Mesenchymal stem cell (in vitro differentiated cells and primary cell): Measurements from ENCODE around the gene SHISA4.
A peak's percentile ranks its signal among the peaks of the same experiment; 100 is the strongest.

Source experiments
- DNase-seq: peaks from one replicate; pipeline ENCODE4 v3.0.0-alpha.2; 2013
- H2AFZ ChIP-seq: one replicate; pipeline ENCODE4 v1.6.1; 2013; ENCODE audit warnings: low read depth, mild to moderate bottlenecking, control low read depth, inconsistent platforms, low read length, moderate library complexity
- H2AK5ac ChIP-seq: 2 replicates; pipeline ENCODE4 v1.6.1; 2013; ENCODE audit warnings: low read length, moderate library complexity, mild to moderate bottlenecking, inconsistent platforms; ENCODE audit not compliant: severe bottlenecking
- H2BK120ac ChIP-seq: one replicate; pipeline ENCODE4 v1.6.1; 2013; ENCODE audit warnings: low read depth, mild to moderate bottlenecking, inconsistent platforms, low read length, moderate library complexity
- H2BK12ac ChIP-seq, 2 experiments: one replicate each; pipeline ENCODE4 v1.6.1; 2013; ENCODE audit warnings: inconsistent platforms in 2 of 2, low read length in 2 of 2, mild to moderate bottlenecking in 2 of 2, moderate library complexity in 2 of 2, control low read depth in 1 of 2
- H2BK15ac ChIP-seq: one replicate; pipeline ENCODE4 v1.6.1; 2013; ENCODE audit warnings: mild to moderate bottlenecking, low read depth, inconsistent platforms; ENCODE audit not compliant: poor library complexity, severe bottlenecking
- H2BK5ac ChIP-seq: 2 replicates; pipeline ENCODE4 v1.6.1; 2013; ENCODE audit warnings: low read depth, mild to moderate bottlenecking, low read length, control low read depth, inconsistent platforms; ENCODE audit not compliant: poor library complexity, severe bottlenecking
- H3K14ac ChIP-seq, 2 experiments: one replicate each; pipeline ENCODE4 v1.6.1; 2013; ENCODE audit warnings: inconsistent platforms in 2 of 2, low read length in 2 of 2, control low read depth in 1 of 2, mild to moderate bottlenecking in 1 of 2, moderate library complexity in 1 of 2
- H3K18ac ChIP-seq, 2 experiments: one replicate each; pipeline ENCODE4 v1.6.1; 2013; ENCODE audit warnings: inconsistent platforms in 2 of 2, low read length in 2 of 2, control low read depth in 1 of 2, low read depth in 1 of 2, mild to moderate bottlenecking in 1 of 2
- H3K23ac ChIP-seq, 2 experiments: one replicate each; pipeline ENCODE4 v1.6.1; 2013; ENCODE audit warnings: inconsistent platforms in 2 of 2, low read length in 2 of 2, mild to moderate bottlenecking in 2 of 2, moderate library complexity in 2 of 2, control low read depth in 1 of 2
- H3K27ac ChIP-seq: 2 replicates; pipeline ENCODE4 v1.5.1; 2013; ENCODE audit warnings: mild to moderate bottlenecking, moderate library complexity, low read length, control low read depth, inconsistent platforms; ENCODE audit not compliant: poor library complexity, severe bottlenecking
- H3K27me3 ChIP-seq, 2 experiments: 2 replicates each; pipeline versions ENCODE4 v1.6.1 to v1.7.0; 2013; ENCODE audit warnings: low read length in 2 of 2, mild to moderate bottlenecking in 2 of 2, moderate library complexity in 2 of 2, control low read depth in 1 of 2, inconsistent platforms in 1 of 2; ENCODE audit not compliant: control insufficient read depth in 1 of 2, insufficient read depth in 1 of 2
- H3K36me3 ChIP-seq, 2 experiments: 2 replicates each; pipeline versions ENCODE4 v1.6.1 to v1.7.0; 2013; ENCODE audit warnings: low read length in 2 of 2, control low read depth in 1 of 2, inconsistent platforms in 1 of 2, low read depth in 1 of 2, mild to moderate bottlenecking in 1 of 2; ENCODE audit not compliant: insufficient read depth in 2 of 2, control insufficient read depth in 1 of 2
- H3K4ac ChIP-seq, 2 experiments: one replicate each; pipeline ENCODE4 v1.6.1; 2013; ENCODE audit warnings: inconsistent platforms in 2 of 2, low read length in 2 of 2, mild to moderate bottlenecking in 2 of 2, moderate library complexity in 2 of 2, control low read depth in 1 of 2, low read depth in 1 of 2
- H3K4me1 ChIP-seq: 2 replicates; pipeline ENCODE4 v1.6.1; 2013; ENCODE audit warnings: low read depth, low read length, control low read depth; ENCODE audit not compliant: control insufficient read depth, insufficient read depth
- H3K4me2 ChIP-seq: 2 replicates; pipeline ENCODE4 v1.6.1; 2013; ENCODE audit warnings: low read length, mild to moderate bottlenecking, inconsistent platforms; ENCODE audit not compliant: poor library complexity, severe bottlenecking
- H3K4me3 ChIP-seq, 2 experiments: 2 replicates each; pipeline versions ENCODE4 v1.5.1 to v1.7.0; 2013; ENCODE audit warnings: low read length in 2 of 2, mild to moderate bottlenecking in 2 of 2, control low read depth in 1 of 2, low read depth in 1 of 2; ENCODE audit not compliant: insufficient read depth in 1 of 2
- H3K79me1 ChIP-seq: replicated peaks from 2 replicates; pipeline ENCODE4 v1.6.1; 2013; ENCODE audit warnings: mild to moderate bottlenecking, control low read depth, low read length, inconsistent platforms; ENCODE audit not compliant: poor library complexity, severe bottlenecking
- H3K9ac ChIP-seq: 2 replicates; pipeline ENCODE4 v1.7.0; 2013; ENCODE audit warnings: mild to moderate bottlenecking, low read length, moderate library complexity
- H3K9me3 ChIP-seq: 2 replicates; pipeline ENCODE4 v1.7.0; 2013; ENCODE audit warnings: mild to moderate bottlenecking, low read length; ENCODE audit not compliant: control insufficient read depth
- H4K8ac ChIP-seq: one replicate; pipeline ENCODE4 v1.6.1; 2013; ENCODE audit warnings: inconsistent platforms, mild to moderate bottlenecking, low read length, moderate library complexity
- H4K91ac ChIP-seq: one replicate; pipeline ENCODE4 v1.6.1; 2013; ENCODE audit warnings: mild to moderate bottlenecking, low read length, inconsistent platforms
- WGBS: methylation state at CpG from one replicate; pipeline ENCODE4 v1.1.7; 2013; ENCODE audit warnings: mixed read lengths; 5-methylcytosine and 5-hydroxymethylcytosine counted together

SHISA4 gene

GRCh38 chr1:201848230-201848629, 40.5 kb upstream of the SHISA4 start:
- WGBS: 99% methylated on average over 6 of the region's 6 CpGs
- no peaks in the 10 kb centered on the region for H3K27me3 ChIP-seq
- no peak overlapping the region for H2AFZ ChIP-seq
- no peak overlapping the region for H2BK12ac ChIP-seq
- H3K18ac ChIP-seq: no peak overlapping the region
- H4K8ac ChIP-seq: no peak overlapping the region
- no peak overlapping the region for H3K27ac ChIP-seq
- no peak overlapping the region for H3K23ac ChIP-seq
- peaks cover 16% of the 10 kb centered on the region for H3K79me1 ChIP-seq
- H3K9ac ChIP-seq: no peak overlapping the region
- H2BK120ac ChIP-seq: no peak overlapping the region
- no peak overlapping the region for H3K4me3 ChIP-seq
- peaks cover 1% of the 10 kb centered on the region for H3K4me1 ChIP-seq
- no peak overlapping the region for H3K4me2 ChIP-seq
- H3K4ac ChIP-seq: no peak overlapping the region
- H4K91ac ChIP-seq: no peak overlapping the region
- H3K9me3 ChIP-seq: no peaks in the 10 kb centered on the region
- no peak overlapping the region for H3K14ac ChIP-seq
- H2BK15ac ChIP-seq: no peak overlapping the region
- no peak overlapping the region for H2AK5ac ChIP-seq
- H3K36me3 ChIP-seq: peaks cover 8 to 50% of the 10 kb centered on the region in 2 experiments
- H2BK5ac ChIP-seq: no peak overlapping the region
- no peak for DNase-seq

DNA sequence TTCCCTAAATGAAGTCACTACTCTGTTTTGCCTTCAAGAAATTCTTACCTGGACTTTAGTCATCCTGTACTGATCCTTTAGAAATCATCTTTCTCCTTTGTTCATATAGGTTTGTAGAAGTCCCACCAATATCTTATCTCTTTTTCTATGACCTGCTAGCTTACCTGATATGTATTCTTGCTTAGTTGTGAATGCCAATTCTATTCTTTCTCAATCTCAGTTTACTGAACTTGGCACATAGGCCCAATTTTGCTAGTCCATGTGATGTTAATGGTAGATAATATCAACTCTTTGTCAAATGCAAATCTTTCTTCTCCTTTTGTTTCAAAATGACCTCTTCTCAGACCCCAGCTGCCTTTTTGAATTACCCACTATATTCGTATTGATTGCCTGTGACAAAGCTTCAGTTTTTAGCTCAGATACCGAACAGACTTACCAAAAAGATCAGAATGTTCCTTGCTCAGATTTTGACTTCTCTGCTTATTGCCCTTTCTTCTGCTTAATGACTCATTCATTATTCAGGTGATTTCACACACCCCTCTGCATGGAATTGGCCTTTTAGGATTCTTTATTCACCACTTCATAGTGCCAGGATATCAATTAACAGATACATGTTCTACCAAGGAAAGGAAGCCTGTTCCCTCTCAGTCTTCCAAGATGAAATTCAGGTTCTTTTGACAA, 39.2 kb upstream of the SHISA4 start:
- 67% methylated on average over 2 of the region's 2 CpGs for WGBS

GRCh38 chr1:201850053-201850397, 38.7 kb upstream of the SHISA4 start:
- H3K79me1 ChIP-seq: peaks cover 18% of the 10 kb centered on the region
- no peak overlapping the region for H2BK15ac ChIP-seq
- no peak overlapping the region for H2AFZ ChIP-seq
- no peak overlapping the region for H3K23ac ChIP-seq
- peaks cover 19 to 68% of the 10 kb centered on the region in 2 experiments for H3K36me3 ChIP-seq
- no peak overlapping the region for H3K4me3 ChIP-seq
- WGBS: no CpG with 5 or more reads among the region's 1 CpG
- no peak overlapping the region for H2AK5ac ChIP-seq
- H2BK12ac ChIP-seq: no peak overlapping the region
- H3K27me3 ChIP-seq: no peaks in the 10 kb centered on the region
- peak overlapping the region; percentile 13 for H3K9ac ChIP-seq
- H3K9me3 ChIP-seq: no peaks in the 10 kb centered on the region
- peak; percentile 63 for DNase-seq
- H2BK120ac ChIP-seq: no peak overlapping the region
- no peak overlapping the region for H3K14ac ChIP-seq
- H4K8ac ChIP-seq: no peak overlapping the region
- peak overlapping the region; percentile 86 for H3K27ac ChIP-seq
- H3K4me1 ChIP-seq: peaks cover 1% of the 10 kb centered on the region
- no peak overlapping the region for H3K18ac ChIP-seq
- no peak overlapping the region for H2BK5ac ChIP-seq
- no peak overlapping the region for H3K4ac ChIP-seq
- no peak overlapping the region for H3K4me2 ChIP-seq
- H4K91ac ChIP-seq: no peak overlapping the region

More for the DNA sequence above, 39.2 kb upstream of the SHISA4 start:
- H3K9me3 ChIP-seq: no peaks in the 10 kb centered on the region
- peaks cover 18% of the 10 kb centered on the region for H3K79me1 ChIP-seq
- no peak overlapping the region for H2AFZ ChIP-seq
- H3K27ac ChIP-seq: peak overlapping the region; percentile 86
- H2BK120ac ChIP-seq: no peak overlapping the region
- no peak overlapping the region for H3K23ac ChIP-seq
- H3K36me3 ChIP-seq: peaks cover 17 to 63% of the 10 kb centered on the region in 2 experiments
- peaks cover 1% of the 10 kb centered on the region for H3K4me1 ChIP-seq
- H4K91ac ChIP-seq: no peak overlapping the region
- H3K9ac ChIP-seq: peak overlapping the region; percentile 13
- H2AK5ac ChIP-seq: no peak overlapping the region
- no peak overlapping the region for H3K4me2 ChIP-seq
- H2BK12ac ChIP-seq: no peak overlapping the region
- H2BK15ac ChIP-seq: no peak overlapping the region
- no peak overlapping the region for H2BK5ac ChIP-seq
- H3K14ac ChIP-seq: no peak overlapping the region
- no peak overlapping the region for H3K18ac ChIP-seq
- no peak for DNase-seq
- H3K4me3 ChIP-seq: no peak overlapping the region
- H3K27me3 ChIP-seq: no peaks in the 10 kb centered on the region
- no peak overlapping the region for H3K4ac ChIP-seq
- no peak overlapping the region for H4K8ac ChIP-seq

- Histone ChIP-seq H2BK15ac (no peak overlapping the region), H3K27me3 (no peaks in the 10 kb centered on the region), H2AK5ac (no peak overlapping the region), H3K36me3 (peaks cover 23 to 87% of the 10 kb centered on the region in 2 experiments), H4K8ac (no peak overlapping the region), H3K18ac (no peak overlapping the region), H3K14ac (no peak overlapping the region), H3K4me1 (peaks cover 1% of the 10 kb centered on the region), H3K4me2 (no peak overlapping the region), H3K79me1 (peaks cover 18% of the 10 kb centered on the region), H2BK5ac (no peak overlapping the region), H2AFZ (no peak overlapping the region), H3K9ac (no peak overlapping the region), H3K27ac (no peak overlapping the region), H3K4ac (no peak overlapping the region), H3K23ac (no peak overlapping the region), H3K4me3 (no peak overlapping the region), H2BK12ac (no peak overlapping the region), H3K9me3 (no peaks in the 10 kb centered on the region), H2BK120ac (no peak overlapping the region), H4K91ac (no peak overlapping the region)
- DNase-seq: no peak
- WGBS: 100% methylated on average over 1 of the region's 1 CpG
Measured at GRCh38 chr1:201851949-201852348, 36.7 kb upstream of the SHISA4 start.
